Activated B cell treated with CpG ODN at 0.5 μM for 24 hours (primary cell): ENCODE results near the gene ADCY5. TPM values are rescaled to one million over a fixed set of nuclear protein-coding genes. Genes with fewer than 3 reads are reported as not detected.

ENCODE experiments used
- ATAC-seq: fragments of 200-7000 bp; cut with Tn5 transposase; one replicate; pipeline ENCODE4 v1.10.0; 2021; ENCODE audit warnings: low read depth, mild to moderate bottlenecking, moderate library complexity
- CTCF ChIA-PET: fragments of 350-600 bp; sonication (Branson Sonifier 250); formaldehyde crosslinking; loops from one replicate; lab custom pipeline; 2021; ENCODE audit warnings: antibody characterized with exemption; lab: Charles Lee
- POLR2A ChIA-PET: fragments of 350-600 bp; sonication (Branson Sonifier 250); formaldehyde crosslinking; loops from one replicate; lab custom pipeline; 2021; ENCODE audit warnings: antibody characterized with exemption; lab: Charles Lee
- DNase-seq: peaks from one replicate; pipeline ENCODE4 v3.0.0; 2022
- H3K27ac Mint-ChIP-seq: one replicate; pipeline ENCODE4 v1.8.0; 2020; ENCODE audit warnings: mixed read lengths
- H3K27me3 Mint-ChIP-seq: one replicate; pipeline ENCODE4 v1.8.0; 2021; ENCODE audit warnings: mixed read lengths
- H3K36me3 Mint-ChIP-seq: one replicate; pipeline ENCODE4 v1.8.0; 2021; ENCODE audit warnings: low read depth, mixed read lengths
- H3K4me1 Mint-ChIP-seq: one replicate; pipeline ENCODE4 v1.8.0; 2021; ENCODE audit warnings: mixed read lengths
- H3K4me3 Mint-ChIP-seq: one replicate; pipeline ENCODE4 v1.8.0; 2020; ENCODE audit warnings: mild to moderate bottlenecking, mixed read lengths
- H3K9me3 Mint-ChIP-seq: one replicate; pipeline ENCODE4 v1.8.0; 2020; ENCODE audit warnings: mixed read lengths
- CTCF ChIP-seq: fragments of 200-600 bp; IDR thresholded peaks from one replicate; pipeline ENCODE4 v1.8.0; 2022; ENCODE audit warnings: antibody characterized with exemption, mild to moderate bottlenecking
- intact Hi-C: fragments of 100-400 bp; cut with micrococcal nuclease; formaldehyde crosslinking; loops from one replicate; pipeline ENCODE4 v1.15.1; 2024
- total RNA-seq: library from RNA; stranded (reverse); gene quantifications from 2 replicates; pipeline ENCODE4 v1.2.3, GENCODE V29; 2022

ADCY5 gene
- total RNA-seq, 1 donor from 2014 or later, result not detected

DNA sequence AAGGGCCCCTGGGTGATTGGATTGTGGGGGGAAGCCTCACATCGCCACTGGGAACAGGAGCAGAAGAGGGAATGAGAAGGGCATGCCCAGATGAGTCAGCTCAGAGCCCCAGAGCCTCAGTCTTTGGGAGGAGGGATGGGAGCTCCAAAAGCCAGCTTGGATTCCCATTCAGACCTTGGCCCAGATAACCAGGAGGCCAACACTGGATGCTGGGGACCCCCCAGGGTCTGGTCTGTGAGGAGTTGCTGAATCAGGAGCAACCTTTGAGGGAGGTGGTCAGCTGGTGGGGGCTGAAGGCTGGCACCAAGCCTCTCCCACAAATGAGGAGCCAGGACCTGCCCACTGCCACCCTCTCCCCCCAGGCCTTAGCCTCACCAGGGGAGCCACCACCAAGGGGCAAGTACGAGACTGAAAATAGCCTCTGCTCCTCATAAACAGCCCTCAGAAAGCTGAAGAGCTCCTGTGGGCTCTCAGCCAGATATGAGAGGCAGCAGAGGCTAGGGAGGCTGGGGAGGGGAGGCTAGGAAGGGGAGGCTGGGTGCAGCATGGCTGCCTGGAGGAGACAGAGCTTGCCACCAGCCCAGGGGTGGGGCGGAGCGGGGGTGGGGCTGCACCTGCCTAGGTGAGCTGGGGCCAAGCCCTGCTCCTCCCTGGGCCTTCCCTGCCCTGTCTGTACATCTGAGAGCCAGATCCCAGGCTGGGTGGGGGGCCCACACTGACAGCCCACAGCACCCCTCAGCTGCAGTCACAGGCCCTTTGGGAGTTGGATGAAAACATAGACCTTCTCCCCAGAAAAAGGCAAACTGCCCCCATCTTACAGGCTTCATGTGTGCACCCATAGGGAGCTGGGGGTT is 147.3 kb downstream of the ADCY5 start:
- Mint-ChIP-seq H3K4me3 (no peak overlapping the region), H3K4me1 (peaks cover 3% of the 10 kb centered on the region), H3K27ac (no peak overlapping the region), H3K9me3 (no peaks in the 10 kb centered on the region), H3K36me3 (no peaks in the 10 kb centered on the region), H3K27me3 (peaks cover 4% of the 10 kb centered on the region)
- DNase-seq (no peak), ATAC-seq (no peak)
- intact Hi-C loops, result no loop called here
- ChIA-PET CTCF (no interaction called here), POLR2A (no interaction called here)
- no peak for TF ChIP-seq CTCF

DNA sequence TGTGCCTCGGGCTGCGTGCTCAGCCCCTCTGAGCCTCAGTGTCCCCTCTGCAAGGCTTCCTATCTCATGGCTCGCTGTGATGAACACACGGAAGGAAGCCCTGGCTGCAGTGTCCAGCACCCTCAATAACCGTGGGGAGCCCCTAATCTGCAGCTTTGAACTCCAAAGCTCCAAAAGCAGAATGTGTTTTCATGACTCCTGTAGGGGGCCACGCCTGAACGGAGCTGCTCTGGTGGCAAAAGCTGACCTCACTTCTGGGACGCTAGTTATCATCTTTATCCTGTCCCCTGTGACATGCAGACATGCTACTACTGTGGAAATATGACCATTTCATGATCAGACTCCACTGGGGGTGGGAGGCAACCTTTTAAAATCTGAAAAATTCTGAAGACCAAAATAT is 148.3 kb downstream of the ADCY5 start:
- CTCF ChIA-PET, result no interaction called here
- intact Hi-C loops, result no loop called here

GRCh38 chr3:123300056-123300455 is 148.8 kb downstream of the ADCY5 start:
- intact Hi-C loops, result no loop called here
- no peak overlapping the region for H3K4me3 Mint-ChIP-seq
- ChIA-PET POLR2A (no interaction called here), CTCF (no interaction called here)
- H3K27me3 Mint-ChIP-seq, result peaks cover 5% of the 10 kb centered on the region
- H3K27ac Mint-ChIP-seq, result no peak overlapping the region
- H3K9me3 Mint-ChIP-seq, result no peaks in the 10 kb centered on the region
- peaks cover 3% of the 10 kb centered on the region for H3K4me1 Mint-ChIP-seq
- TF ChIP-seq CTCF, result no peak
- ATAC-seq, result no peak
- no peak for DNase-seq
- H3K36me3 Mint-ChIP-seq, result no peaks in the 10 kb centered on the region

More for the DNA sequence above, 148.3 kb downstream of the ADCY5 start:
- no peaks in the 10 kb centered on the region for H3K9me3 Mint-ChIP-seq
- H3K4me3 Mint-ChIP-seq, result no peak overlapping the region
- DNase-seq (no peak), ATAC-seq (no peak)
- no peak for TF ChIP-seq CTCF
- no peak overlapping the region for H3K27ac Mint-ChIP-seq
- POLR2A ChIA-PET, result no interaction called here
- no peaks in the 10 kb centered on the region for H3K36me3 Mint-ChIP-seq
- peaks cover 3% of the 10 kb centered on the region for H3K4me1 Mint-ChIP-seq
- H3K27me3 Mint-ChIP-seq, result peaks cover 4% of the 10 kb centered on the region

DNA sequence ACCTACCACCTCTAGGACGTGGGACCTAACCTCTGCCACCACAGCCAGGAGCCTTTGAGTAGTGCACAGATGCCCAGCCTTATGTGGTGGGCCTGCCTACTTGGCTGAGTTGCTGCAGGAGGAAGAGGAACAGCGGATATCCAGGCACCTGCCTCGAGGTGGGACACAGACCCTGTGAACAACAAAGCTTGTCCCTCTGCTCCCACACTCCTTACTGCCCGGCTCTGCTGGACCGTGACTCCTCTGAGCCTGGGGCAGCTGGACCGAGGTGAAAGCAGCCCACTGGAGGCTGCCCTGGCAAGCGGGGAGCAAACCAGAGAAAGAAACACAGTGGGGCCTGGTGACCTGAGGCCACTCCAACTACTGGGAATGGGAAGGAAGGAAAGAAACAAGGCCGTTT is 149.3 kb downstream of the ADCY5 start:
- ChIA-PET CTCF (no interaction called here), POLR2A (no interaction called here)
- H3K27ac Mint-ChIP-seq, result no peak overlapping the region
- DNase-seq (no peak), ATAC-seq (no peak)
- no peaks in the 10 kb centered on the region for H3K36me3 Mint-ChIP-seq
- H3K4me1 Mint-ChIP-seq, result peaks cover 3% of the 10 kb centered on the region
- H3K9me3 Mint-ChIP-seq, result no peaks in the 10 kb centered on the region
- TF ChIP-seq CTCF, result no peak
- peaks cover 5% of the 10 kb centered on the region for H3K27me3 Mint-ChIP-seq
- intact Hi-C loops, result no loop called here
- H3K4me3 Mint-ChIP-seq, result no peak overlapping the region

GRCh38 chr3:123298903-123299302 is 150.0 kb downstream of the ADCY5 start:
- intact Hi-C loops, result no loop called here
- no peak overlapping the region for H3K4me3 Mint-ChIP-seq
- CTCF ChIA-PET, result no interaction called here
- H3K4me1 Mint-ChIP-seq, result peaks cover 3% of the 10 kb centered on the region
- no peak for ATAC-seq
- no peaks in the 10 kb centered on the region for H3K9me3 Mint-ChIP-seq
- no peak for DNase-seq
- H3K36me3 Mint-ChIP-seq, result no peaks in the 10 kb centered on the region
- POLR2A ChIA-PET, result no interaction called here
- no peak overlapping the region for H3K27ac Mint-ChIP-seq
- no peak for TF ChIP-seq CTCF
- peaks cover 5% of the 10 kb centered on the region for H3K27me3 Mint-ChIP-seq
